ENCODE measurements around the gene AFAP1. TPM values are rescaled to one million over a fixed set of nuclear protein-coding genes. Genes with fewer than 3 reads are reported as not detected.

Gene AFAP1
- total RNA-seq, 2 experiments from 2014 or later, result not detected

DNA sequence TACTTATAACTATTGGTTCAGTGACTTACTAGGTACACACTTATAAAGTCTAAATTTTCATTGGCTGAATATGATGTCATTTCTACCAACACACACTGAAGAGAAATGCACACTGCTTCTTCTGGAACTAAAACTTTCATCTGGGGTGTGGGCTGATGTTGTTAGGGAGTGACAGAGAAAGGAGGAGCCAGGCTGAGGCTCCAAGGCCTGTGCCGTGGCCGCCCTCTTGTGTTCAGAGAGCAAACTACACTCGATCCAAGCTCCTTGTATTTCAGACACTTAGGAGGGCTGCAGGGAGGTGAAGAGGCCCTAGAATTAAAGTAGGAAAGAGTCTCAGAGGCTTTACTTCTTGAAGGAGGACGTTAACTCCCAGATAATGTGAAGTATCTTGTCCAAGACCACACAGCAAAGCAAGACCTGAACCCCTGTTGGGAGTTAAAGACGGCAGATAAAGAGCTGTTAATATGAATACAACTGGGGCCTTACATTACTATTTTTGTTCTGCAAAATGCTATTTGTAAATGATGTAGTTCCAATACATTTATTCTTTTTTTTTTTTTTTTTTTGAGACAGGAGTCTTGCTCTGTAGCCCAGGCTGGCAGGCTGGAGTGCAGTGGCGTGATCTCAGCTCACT lies 137.5 kb downstream of the AFAP1 start:
- ChIA-PET CTCF (ENCODE audit: unreplicated experiment) (interaction anchor here (1.0 kb wide), 1 partner anchor 125 kb away, joined by 4 read pairs; no protein-coding TSS in a partner anchor), POLR2A (no interaction called here)
- H3K4me2 ChIP-seq (ENCODE audit: low read length), result no peak overlapping the region
- BruUV-seq (replicated peaks), result no TSS peak
- H3K4me3 ChIP-seq (ENCODE audit: low read depth, low read length, poor library complexity, severe bottlenecking), result no peak overlapping the region
- no peaks in the 10 kb centered on the region for H4K20me1 ChIP-seq (ENCODE audit: insufficient read depth, low read length)
- H2AFZ ChIP-seq (ENCODE audit: low read length), result no peak overlapping the region
- H3K4me1 ChIP-seq (ENCODE audit: insufficient read depth, low read length, poor library complexity, severe bottlenecking), result no peaks in the 10 kb centered on the region
- no peaks in the 10 kb centered on the region for H3K36me3 ChIP-seq (ENCODE audit: insufficient read depth, low read length)
- TF ChIP-seq CTCF (conservative IDR thresholded peaks at IDR 0.05; ENCODE audit: low read length) (peak; percentile 92), EZH2phosphoT487 (IDR thresholded peaks at IDR 0.05; ENCODE audit: borderline replicate concordance, low read depth, low read length) (no peak)
- no peaks in the 10 kb centered on the region for H3K9me2 ChIP-seq (ENCODE audit: insufficient read depth, low read length)
- intact Hi-C loops (cut with micrococcal nuclease; ENCODE audit: unreplicated experiment), result loop anchor here (1.0 to 5.0 kb wide), 2 partner anchors 41 to 390 kb away; no protein-coding TSS in a partner anchor
- no peaks in the 10 kb centered on the region for H3K79me2 ChIP-seq (ENCODE audit: insufficient read depth, low read depth, low read length)
- DNase-seq (ENCODE audit: low spot score), result peak; percentile 69
- H3K27ac ChIP-seq (ENCODE audit: low read depth, low read length, poor library complexity, severe bottlenecking), result no peak overlapping the region
- no peaks in the 10 kb centered on the region for H3K9me3 ChIP-seq (ENCODE audit: low read length)

GRCh38 chr4:7801641-7802040 lies 138.0 kb downstream of the AFAP1 start:
- H3K4me2 ChIP-seq (ENCODE audit: low read length), result no peak overlapping the region
- ChIA-PET POLR2A (no interaction called here), CTCF (ENCODE audit: unreplicated experiment) (interaction anchor here (1.0 kb wide), 1 partner anchor 125 kb away, joined by 4 read pairs; no protein-coding TSS in a partner anchor)
- no peak for DNase-seq (ENCODE audit: low spot score)
- no peaks in the 10 kb centered on the region for H3K9me2 ChIP-seq (ENCODE audit: insufficient read depth, low read length)
- no peaks in the 10 kb centered on the region for H3K9me3 ChIP-seq (ENCODE audit: low read length)
- no TSS peak for BruUV-seq (replicated peaks)
- intact Hi-C loops (cut with micrococcal nuclease; ENCODE audit: unreplicated experiment), result loop anchor here (1.0 to 5.0 kb wide), 2 partner anchors 40 to 391 kb away; no protein-coding TSS in a partner anchor
- no peak overlapping the region for H2AFZ ChIP-seq (ENCODE audit: low read length)
- no peaks in the 10 kb centered on the region for H4K20me1 ChIP-seq (ENCODE audit: insufficient read depth, low read length)
- H3K27ac ChIP-seq (ENCODE audit: low read depth, low read length, poor library complexity, severe bottlenecking), result no peak overlapping the region
- H3K4me3 ChIP-seq (ENCODE audit: low read depth, low read length, poor library complexity, severe bottlenecking), result no peak overlapping the region
- H3K4me1 ChIP-seq (ENCODE audit: insufficient read depth, low read length, poor library complexity, severe bottlenecking), result no peaks in the 10 kb centered on the region
- TF ChIP-seq CTCF (conservative IDR thresholded peaks at IDR 0.05; ENCODE audit: low read length) (no peak), EZH2phosphoT487 (IDR thresholded peaks at IDR 0.05; ENCODE audit: borderline replicate concordance, low read depth, low read length) (no peak)
- no peaks in the 10 kb centered on the region for H3K79me2 ChIP-seq (ENCODE audit: insufficient read depth, low read depth, low read length)
- H3K36me3 ChIP-seq (ENCODE audit: insufficient read depth, low read length), result no peaks in the 10 kb centered on the region

DNA sequence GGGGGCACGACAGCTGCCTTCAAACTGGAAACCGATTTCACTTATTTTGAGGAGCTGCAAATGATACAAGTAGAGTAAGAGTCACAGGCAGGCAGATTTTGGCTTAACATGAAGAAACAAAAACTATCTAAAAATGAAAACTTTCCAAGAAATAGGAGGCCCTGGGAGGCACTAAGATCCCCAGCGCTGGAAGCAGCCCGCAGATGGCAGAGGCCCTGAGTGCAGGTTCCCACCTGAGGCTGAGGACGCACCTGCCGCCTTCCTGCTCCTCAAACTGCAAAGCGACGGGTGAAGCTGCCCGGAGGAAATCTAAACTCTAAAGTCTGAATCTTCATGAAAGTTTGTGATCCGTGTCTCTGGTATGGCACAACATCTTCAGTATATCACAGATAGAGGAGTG lies 138.7 kb downstream of the AFAP1 start:
- Histone ChIP-seq H3K79me2 (ENCODE audit: insufficient read depth, low read depth, low read length) (no peaks in the 10 kb centered on the region), H3K4me2 (ENCODE audit: low read length) (no peak overlapping the region), H3K27ac (ENCODE audit: low read depth, low read length, poor library complexity, severe bottlenecking) (no peak overlapping the region), H3K4me1 (ENCODE audit: insufficient read depth, low read length, poor library complexity, severe bottlenecking) (no peaks in the 10 kb centered on the region), H3K9me3 (ENCODE audit: low read length) (no peaks in the 10 kb centered on the region), H3K4me3 (ENCODE audit: low read depth, low read length, poor library complexity, severe bottlenecking) (no peak overlapping the region), H2AFZ (ENCODE audit: low read length) (no peak overlapping the region), H3K36me3 (ENCODE audit: insufficient read depth, low read length) (no peaks in the 10 kb centered on the region), H4K20me1 (ENCODE audit: insufficient read depth, low read length) (no peaks in the 10 kb centered on the region), H3K9me2 (ENCODE audit: insufficient read depth, low read length) (no peaks in the 10 kb centered on the region)
- TF ChIP-seq CTCF (conservative IDR thresholded peaks at IDR 0.05; ENCODE audit: low read length) (no peak), EZH2phosphoT487 (IDR thresholded peaks at IDR 0.05; ENCODE audit: borderline replicate concordance, low read depth, low read length) (no peak)
- CTCF ChIA-PET (ENCODE audit: unreplicated experiment), result no interaction called here
- no peak for DNase-seq (ENCODE audit: low spot score)
- no TSS peak for BruUV-seq (replicated peaks)
- intact Hi-C loops (cut with micrococcal nuclease; ENCODE audit: unreplicated experiment), result loop anchor here (5.0 kb wide), 1 partner anchor 391 kb away; no protein-coding TSS in a partner anchor
- POLR2A ChIA-PET, result no interaction called here
